GM19240 (cell line): ENCODE measurements around the gene MRPL9.

Experiments
- DNase-seq: peaks from one replicate; pipeline ENCODE4 v3.0.0; 2011; ENCODE audit warnings: low spot score; ENCODE audit not compliant: insufficient read length

The MRPL9 gene

GRCh38 chr1:151711951-151712350, 51.3 kb downstream of the MRPL9 start:
- no peak for DNase-seq

- DNase-seq = no peak
Observed at GRCh38 chr1:151711044-151711800, 52.1 kb downstream of the MRPL9 start.

GRCh38 chr1:151710187-151710840, 53.0 kb downstream of the MRPL9 start:
- no peak for DNase-seq
